Peyer's patch (tissue), 4 donors: ENCODE data around the gene LDLRAP1.

Experiments
- CTCF ChIP-seq, 6 experiments: fragments of 450-650 bp in 4 of 6; fragments of 200-600 bp in 2 of 6; sonication (generic) in 1 of 6; IDR thresholded peaks; one replicate each; pipeline ENCODE4 v1.5.1; 2017 to 2019; ENCODE audit warnings: antibody characterized with exemption in 6 of 6, mild to moderate bottlenecking in 3 of 6, moderate library complexity in 1 of 6
- POLR2A ChIP-seq, 2 donors: fragments of 450-650 bp; IDR thresholded peaks; one replicate each; pipeline ENCODE4 v1.5.1; 2017; ENCODE audit warnings: antibody characterized with exemption in 2 of 2, mild to moderate bottlenecking in 2 of 2, moderate library complexity in 2 of 2

GRCh38 chr1:25537153-25537831 lies 6.1 kb upstream of the LDLRAP1 start:
- TF ChIP-seq CTCF (IDR thresholded peaks at IDR 0.05) = no peak
- no peak for TF ChIP-seq POLR2A (IDR thresholded peaks at IDR 0.05)
